Dendritic cell treated with granulocyte-macrophage colony-stimulating factor and Interleukin-4, amounts not matched to agents 40 ng/mL and 50 ng/mL, for 4 days (primary cell): ENCODE measurements around the gene REEP6.
"Not testable (repeated sequence)": the region's sequence is repeated elsewhere in the genome, so short reads cannot be mapped to it uniquely, and the experiment has no call there.

Experiments
- H3K27ac Mint-ChIP-seq: one replicate; pipeline ENCODE4 v1.8.0; 2022; ENCODE audit warnings: mild to moderate bottlenecking, mixed read lengths
- H3K27me3 Mint-ChIP-seq: one replicate; pipeline ENCODE4 v1.8.0; 2022; ENCODE audit warnings: mild to moderate bottlenecking, mixed read lengths
- H3K36me3 Mint-ChIP-seq: one replicate; pipeline ENCODE4 v1.8.0; 2022; ENCODE audit warnings: low read depth, mixed read lengths
- H3K4me1 Mint-ChIP-seq: one replicate; pipeline ENCODE4 v1.8.0; 2022; ENCODE audit warnings: low read depth, mixed read lengths
- H3K4me3 Mint-ChIP-seq: one replicate; pipeline ENCODE4 v1.8.0; 2022; ENCODE audit warnings: mild to moderate bottlenecking, moderate library complexity, mixed read lengths
- H3K9me3 Mint-ChIP-seq: one replicate; pipeline ENCODE4 v1.8.0; 2022; ENCODE audit warnings: mixed read lengths
- intact Hi-C: fragments of 100-400 bp; cut with micrococcal nuclease; formaldehyde crosslinking; loops from one replicate; pipeline ENCODE4 v1.15.0; 2022

Gene REEP6

DNA sequence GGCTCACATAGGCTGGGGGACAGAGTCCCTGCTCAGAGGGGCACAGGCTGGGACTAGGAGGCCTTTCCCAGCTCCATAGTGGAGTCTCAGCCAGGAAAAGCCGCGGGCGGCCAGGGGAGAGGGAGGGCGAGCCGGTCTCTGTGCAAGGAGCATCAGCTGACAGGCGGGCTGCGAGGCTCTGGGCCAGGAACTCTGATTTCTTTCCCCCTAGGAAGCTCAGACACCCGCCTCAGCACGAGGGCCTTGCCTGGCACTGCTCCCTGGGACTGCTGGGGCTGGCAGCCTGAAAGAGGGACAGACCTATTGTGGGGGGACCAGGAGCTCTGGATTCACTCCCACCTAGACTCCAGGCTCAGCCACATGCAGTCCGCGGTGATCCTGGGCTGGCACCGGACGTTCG is 30.7 kb downstream of the REEP6 start:
- Mint-ChIP-seq H3K27me3 (peaks cover 69% of the 10 kb centered on the region), H3K27ac (no peak overlapping the region), H3K4me3 (no peak overlapping the region), H3K9me3 (no peaks in the 10 kb centered on the region), H3K36me3 (no peaks in the 10 kb centered on the region), H3K4me1 (peaks cover 8% of the 10 kb centered on the region)
- intact Hi-C loops: no loop called here

DNA sequence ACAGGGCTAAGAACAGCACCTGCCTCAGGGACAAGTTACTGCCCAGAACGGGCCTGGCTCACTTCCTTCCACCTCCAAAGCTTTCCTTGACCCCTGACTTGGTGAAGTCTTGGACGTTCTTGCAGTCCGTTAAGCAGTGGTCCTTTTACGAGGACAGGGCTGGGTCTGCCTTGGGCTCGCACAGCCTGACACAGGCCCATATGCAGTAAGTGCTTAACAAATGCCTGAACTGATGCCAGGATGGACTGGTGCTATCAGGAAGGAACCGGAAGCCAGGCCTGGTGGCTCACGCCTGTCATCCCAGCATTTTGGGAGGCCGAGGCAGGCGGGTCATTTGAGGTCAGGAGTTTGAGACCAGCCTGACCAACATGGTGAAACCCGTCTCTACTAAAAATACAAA is 31.1 kb downstream of the REEP6 start:
- Mint-ChIP-seq H3K9me3 (no peaks in the 10 kb centered on the region), H3K36me3 (no peaks in the 10 kb centered on the region), H3K27me3 (peaks cover 65% of the 10 kb centered on the region), H3K4me1 (peaks cover 8% of the 10 kb centered on the region), H3K27ac (no peak overlapping the region), H3K4me3 (no peak overlapping the region)
- intact Hi-C loops: no loop called here

DNA sequence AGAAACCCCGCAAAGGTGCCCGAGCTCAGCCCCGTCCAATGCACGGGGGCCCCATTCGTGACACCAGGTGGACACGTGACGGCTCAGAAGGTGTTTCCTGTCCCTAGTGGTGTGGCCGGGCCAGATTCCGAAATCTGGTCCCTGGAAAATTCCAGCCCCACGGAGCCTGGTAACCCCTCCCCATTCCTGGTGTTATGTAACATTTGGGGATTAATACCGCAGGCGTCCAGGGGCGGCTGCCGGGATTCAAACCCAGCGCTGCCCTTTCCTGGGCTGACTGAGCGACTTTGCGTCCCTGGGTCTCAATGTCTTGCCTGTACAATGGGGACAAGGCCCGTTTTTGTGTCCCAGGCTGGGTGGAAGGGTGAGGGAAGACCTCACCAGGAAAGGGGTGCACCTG is 31.9 kb downstream of the REEP6 start:
- no peaks in the 10 kb centered on the region for H3K36me3 Mint-ChIP-seq
- no peak overlapping the region for H3K4me3 Mint-ChIP-seq
- peaks cover 8% of the 10 kb centered on the region for H3K4me1 Mint-ChIP-seq
- no peak overlapping the region for H3K27ac Mint-ChIP-seq
- intact Hi-C loops: no loop called here
- no peaks in the 10 kb centered on the region for H3K9me3 Mint-ChIP-seq
- peaks cover 66% of the 10 kb centered on the region for H3K27me3 Mint-ChIP-seq

DNA sequence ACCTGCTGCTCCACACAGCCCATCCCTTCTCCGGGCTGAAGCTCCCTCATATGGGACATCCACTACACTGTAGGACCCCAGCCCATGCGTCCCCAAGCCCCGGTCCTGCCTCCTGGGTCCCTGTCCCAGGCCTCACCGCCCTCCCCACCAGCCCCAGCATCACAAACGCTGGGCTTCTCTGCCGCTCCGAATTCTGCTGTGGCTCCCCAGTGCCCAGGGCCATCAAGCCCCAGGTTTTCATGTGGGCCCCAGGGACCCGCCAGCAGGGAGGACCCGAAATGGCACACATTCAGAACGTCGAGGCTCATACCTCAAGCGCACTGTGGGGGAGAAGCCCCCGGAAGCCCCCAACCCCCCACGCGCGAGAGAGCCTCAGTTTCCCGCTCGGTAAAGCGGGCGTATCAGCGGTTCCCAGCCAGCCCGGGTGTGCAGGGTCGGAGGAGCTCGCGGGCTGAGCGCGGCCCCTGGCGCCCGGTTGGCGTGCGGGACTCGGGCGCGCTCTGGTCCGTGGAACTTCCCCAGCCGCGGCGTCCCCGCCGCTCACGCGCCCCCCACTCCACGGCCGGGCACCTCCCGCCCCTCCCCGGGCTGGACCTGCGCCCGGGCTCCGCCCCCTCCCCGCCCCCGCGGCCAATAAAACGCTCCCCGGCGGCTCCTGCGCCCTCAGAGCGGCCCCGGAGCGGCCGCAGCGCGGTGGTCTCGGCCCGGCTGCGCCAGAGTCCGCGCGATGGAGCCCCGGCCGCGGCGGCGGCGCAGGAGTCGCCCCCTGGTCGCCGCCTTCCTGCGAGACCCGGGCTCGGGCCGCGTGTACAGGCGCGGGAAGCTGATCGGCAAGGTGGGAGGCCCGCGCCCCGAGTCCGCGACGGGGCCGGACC is 32.7 kb downstream of the REEP6 start, which contains the start of gene PLK5:
Gene PLK5, plus strand, starts transcription at position 666 of the 875 bp plus-strand sequence. CDS start 2,920 bp downstream, outside the sequence.
- Mint-ChIP-seq H3K27me3 (peaks cover 61% of the 10 kb centered on the region), H3K36me3 (no peaks in the 10 kb centered on the region), H3K9me3 (no peaks in the 10 kb centered on the region), H3K4me1 (peaks cover 8% of the 10 kb centered on the region), H3K27ac (no peak within 1 kb of the TSS), H3K4me3 (no peak within 1 kb of the TSS)
- intact Hi-C loops: no loop called here

DNA sequence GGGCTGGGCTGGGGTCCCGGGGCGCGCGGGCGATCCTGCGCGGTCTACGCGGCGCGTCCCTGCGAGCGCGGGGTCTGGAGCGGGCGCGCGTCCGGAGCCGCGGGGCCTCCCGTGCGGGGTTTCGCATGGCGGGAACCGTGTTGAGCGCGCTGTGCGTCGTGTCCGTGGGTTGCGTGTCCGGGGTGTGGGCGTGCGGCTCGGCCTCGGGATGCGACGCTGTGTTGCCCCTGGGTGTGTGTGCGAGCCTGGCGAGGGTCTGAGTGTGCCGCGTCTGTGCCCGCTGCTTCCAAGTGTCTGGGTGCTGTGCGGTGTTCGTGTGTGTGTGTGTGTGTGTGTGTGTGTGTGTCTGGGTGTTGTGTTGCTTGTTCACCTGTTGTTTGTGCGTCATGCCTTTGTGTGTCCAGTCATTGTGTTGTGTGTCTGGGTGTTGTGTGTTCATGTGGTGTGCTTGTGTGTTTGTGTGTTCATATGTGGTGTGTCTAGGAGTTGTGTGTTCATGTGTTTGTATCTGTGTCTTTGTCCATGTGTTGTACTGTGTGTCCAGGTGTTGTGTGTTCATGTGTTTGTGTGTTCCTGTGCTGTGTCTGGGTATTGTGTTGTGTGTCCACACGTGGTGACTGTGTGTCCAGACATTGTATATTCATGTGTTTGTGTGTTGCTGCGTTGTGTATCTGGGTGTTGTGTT is 33.4 kb downstream of the REEP6 start:
- Mint-ChIP-seq H3K4me3 (no peak overlapping the region), H3K36me3 (no peaks in the 10 kb centered on the region), H3K27ac (no peak overlapping the region), H3K9me3 (no peaks in the 10 kb centered on the region), H3K27me3 (peaks cover 56% of the 10 kb centered on the region), H3K4me1 (peaks cover 8% of the 10 kb centered on the region)
- intact Hi-C loops: no loop called here

DNA sequence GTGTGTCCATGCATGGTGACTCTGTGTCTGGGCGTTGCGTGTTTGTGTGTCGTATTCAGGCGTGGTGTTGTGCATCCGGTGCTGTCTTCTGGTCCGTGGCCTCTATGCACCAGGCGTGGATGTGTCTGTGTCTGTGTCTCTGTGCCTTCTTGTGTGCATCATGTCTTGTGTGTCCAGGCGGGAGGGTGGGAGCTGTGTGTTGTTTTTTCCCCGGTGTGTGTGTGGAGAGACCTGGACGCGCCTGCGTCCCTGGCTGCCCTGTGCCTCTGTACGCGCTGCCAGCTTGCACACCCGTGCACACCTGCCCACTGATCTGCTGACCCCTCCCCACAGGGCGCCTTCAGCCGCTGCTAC is 34.0 kb downstream of the REEP6 start:
- peaks cover 8% of the 10 kb centered on the region for H3K4me1 Mint-ChIP-seq
- intact Hi-C loops: no loop called here
- peaks cover 56% of the 10 kb centered on the region for H3K27me3 Mint-ChIP-seq
- no peaks in the 10 kb centered on the region for H3K36me3 Mint-ChIP-seq
- H3K4me3 Mint-ChIP-seq: no peak overlapping the region
- H3K27ac Mint-ChIP-seq: no peak overlapping the region
- no peaks in the 10 kb centered on the region for H3K9me3 Mint-ChIP-seq

DNA sequence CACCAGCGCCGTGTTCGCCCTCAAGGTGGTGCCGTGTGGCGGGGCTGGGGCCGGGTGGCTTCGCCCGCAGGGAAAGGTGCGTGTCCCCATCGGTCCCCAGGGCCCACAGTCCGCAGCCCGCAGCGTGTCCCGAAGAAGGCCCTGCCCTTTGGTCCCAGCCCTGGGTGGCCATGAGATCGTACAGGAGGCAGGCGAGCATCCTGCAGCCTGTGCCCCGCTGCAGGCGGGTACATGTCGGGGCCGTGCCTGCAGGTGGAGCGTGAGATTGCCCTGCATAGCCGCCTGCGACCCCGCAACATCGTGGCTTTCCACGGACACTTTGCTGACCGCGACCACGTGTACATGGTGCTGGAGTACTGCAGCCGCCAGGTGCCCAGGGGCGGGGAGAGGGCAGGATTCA is 34.4 kb downstream of the REEP6 start:
- intact Hi-C loops: no loop called here
- Mint-ChIP-seq H3K4me3 (no peak overlapping the region), H3K27me3 (peaks cover 56% of the 10 kb centered on the region), H3K36me3 (no peaks in the 10 kb centered on the region), H3K9me3 (no peaks in the 10 kb centered on the region), H3K27ac (no peak overlapping the region), H3K4me1 (peaks cover 8% of the 10 kb centered on the region)

DNA sequence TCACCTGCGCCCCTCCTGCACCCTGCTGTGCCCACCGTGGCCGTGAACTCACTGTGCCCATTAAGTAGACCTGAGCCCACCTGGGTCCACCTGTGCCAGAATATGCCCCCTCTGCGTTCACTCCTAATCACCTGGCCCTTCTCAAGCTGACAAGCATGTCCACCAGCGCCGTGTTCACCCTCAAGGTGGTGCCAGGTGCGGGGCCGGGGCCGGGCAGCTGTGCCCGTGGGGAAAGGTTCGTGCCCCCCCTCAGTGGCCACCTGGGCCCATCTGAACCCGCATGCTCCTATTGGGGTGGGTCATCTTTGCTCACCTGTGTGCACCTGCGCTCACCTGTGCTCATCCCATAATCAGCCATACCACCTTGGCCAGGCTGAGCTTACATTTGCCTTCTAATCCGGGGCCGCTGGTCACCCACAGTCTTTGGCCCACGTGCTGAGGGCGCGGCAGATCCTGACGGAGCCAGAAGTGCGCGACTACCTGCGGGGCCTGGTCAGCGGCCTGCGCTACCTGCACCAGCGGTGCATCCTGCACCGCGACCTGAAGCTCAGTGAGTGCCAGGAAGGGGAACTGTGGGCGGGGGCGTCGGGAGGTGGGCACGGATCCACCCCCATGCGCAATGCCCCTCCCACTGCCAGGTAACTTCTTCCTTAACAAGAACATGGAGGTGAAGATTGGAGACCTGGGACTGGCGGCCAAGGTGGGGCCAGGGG is 35.2 kb downstream of the REEP6 start:
- Mint-ChIP-seq H3K4me1 (peaks cover 8% of the 10 kb centered on the region), H3K27ac (no peak overlapping the region), H3K27me3 (peaks cover 55% of the 10 kb centered on the region), H3K9me3 (no peaks in the 10 kb centered on the region), H3K36me3 (no peaks in the 10 kb centered on the region), H3K4me3 (no peak overlapping the region)
- intact Hi-C loops: no loop called here

DNA sequence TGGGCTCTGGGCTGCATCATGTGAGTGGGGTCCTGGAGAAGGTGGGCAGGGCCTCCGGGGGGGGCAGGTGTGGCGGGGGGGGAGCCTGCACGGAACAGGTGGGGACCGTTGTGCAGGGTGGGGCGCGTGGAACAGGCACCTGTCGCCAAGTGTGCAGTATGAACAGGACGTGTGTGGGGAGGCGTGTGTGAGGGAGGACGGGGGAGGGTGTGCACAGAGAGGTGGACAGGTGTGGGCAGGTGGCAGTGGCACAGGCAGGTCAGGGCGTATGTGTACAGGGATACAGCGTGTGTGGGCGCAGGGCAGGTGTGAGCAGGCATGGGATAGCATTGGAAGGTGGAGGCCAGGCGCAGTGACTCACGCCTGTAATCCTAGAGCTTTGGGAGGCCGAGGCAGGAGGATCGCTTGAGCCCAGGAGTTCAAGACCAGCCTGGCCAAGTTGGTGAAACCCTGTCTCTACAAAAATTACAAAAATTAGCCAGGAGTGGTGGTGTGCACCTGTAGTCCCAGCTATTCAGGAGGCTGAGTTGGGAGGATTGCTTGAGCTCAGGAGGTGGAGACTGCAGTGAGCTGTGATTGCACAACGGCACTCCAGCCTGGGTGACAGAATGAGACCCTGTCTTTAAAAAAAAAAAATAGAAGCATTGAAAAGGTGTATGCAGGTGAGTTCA is 36.1 kb downstream of the REEP6 start:
- no peak overlapping the region for H3K4me3 Mint-ChIP-seq
- intact Hi-C loops: no loop called here
- peaks cover 50% of the 10 kb centered on the region for H3K27me3 Mint-ChIP-seq

DNA sequence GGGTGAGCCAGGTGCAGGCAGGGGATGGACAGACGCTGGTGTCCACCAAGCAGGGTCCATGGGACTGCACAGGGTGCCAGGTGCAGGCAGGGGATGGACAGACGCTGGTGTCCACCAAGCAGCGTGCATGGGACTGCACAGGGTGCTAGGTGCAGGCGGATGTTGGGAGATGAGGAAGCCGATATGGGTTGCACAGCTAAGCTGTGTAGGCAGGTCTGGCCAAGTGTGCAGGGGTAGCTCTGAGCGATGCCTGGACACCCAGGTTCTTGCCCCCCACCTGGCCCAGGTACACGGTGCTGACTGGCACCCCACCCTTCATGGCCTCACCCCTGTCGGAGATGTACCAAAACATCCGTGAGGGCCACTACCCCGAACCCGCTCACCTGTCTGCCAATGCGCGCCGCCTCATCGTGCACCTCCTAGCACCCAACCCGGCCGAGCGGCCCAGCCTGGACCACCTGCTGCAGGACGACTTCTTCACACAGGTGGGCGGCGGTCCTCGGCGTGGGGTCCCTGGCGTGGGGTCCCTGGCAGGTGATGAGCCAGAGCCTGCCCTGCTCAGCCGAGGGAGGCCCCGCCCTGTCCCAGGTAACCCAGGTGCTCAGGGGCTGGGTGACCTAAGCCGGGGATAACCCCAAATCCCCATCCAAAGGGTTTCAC is 36.8 kb downstream of the REEP6 start:
- intact Hi-C loops: no loop called here
- Mint-ChIP-seq H3K27me3 (peaks cover 45% of the 10 kb centered on the region), H3K4me1 (peaks cover 8% of the 10 kb centered on the region), H3K9me3 (no peaks in the 10 kb centered on the region), H3K27ac (no peak overlapping the region), H3K36me3 (no peaks in the 10 kb centered on the region), H3K4me3 (no peak overlapping the region)

More for the DNA sequence above, 36.1 kb downstream of the REEP6 start:
- H3K9me3 Mint-ChIP-seq: no peaks in the 10 kb centered on the region
- no peaks in the 10 kb centered on the region for H3K36me3 Mint-ChIP-seq
- no peak overlapping the region for H3K27ac Mint-ChIP-seq
- H3K4me1 Mint-ChIP-seq: peaks cover 8% of the 10 kb centered on the region

DNA sequence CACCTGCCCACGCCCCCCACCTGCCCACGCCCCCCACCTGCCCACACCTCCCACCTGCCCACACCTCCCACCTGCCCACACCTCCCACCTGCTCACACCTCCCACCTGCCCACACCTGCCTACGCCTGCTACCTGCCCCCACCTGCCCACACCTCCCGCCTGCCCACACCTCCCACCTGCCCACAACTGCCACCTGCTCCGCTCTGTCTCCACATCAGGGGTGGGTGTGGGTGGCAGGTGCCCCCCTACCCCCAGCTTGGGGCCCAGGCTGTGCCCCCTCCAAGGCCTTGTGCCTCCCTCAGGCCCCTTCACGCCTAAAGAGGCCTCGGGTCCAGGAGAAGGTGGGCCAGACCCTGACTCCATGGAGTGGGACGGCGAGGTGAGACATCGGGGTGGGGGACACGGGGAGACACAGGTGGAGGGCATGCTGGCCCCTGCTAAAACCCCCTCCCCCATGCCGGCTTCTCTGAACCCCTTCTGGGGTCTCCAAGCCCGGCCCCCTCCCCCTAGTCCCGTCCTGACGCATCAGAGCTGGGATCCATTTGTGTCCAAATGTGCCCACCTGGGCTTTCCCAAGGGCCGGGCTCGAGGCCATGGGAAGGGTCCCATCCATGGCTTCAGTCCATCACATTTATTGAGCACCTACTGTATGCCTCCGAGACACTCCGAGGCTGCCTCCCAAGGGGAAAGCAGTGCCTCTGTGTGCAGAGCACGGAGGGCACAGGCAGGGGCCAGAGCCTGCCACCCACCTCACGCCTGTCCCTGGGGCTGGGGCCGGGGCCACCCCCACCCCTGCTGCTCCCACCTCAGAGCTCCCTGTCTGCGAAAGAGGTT is 37.8 kb downstream of the REEP6 start:
- H3K27ac Mint-ChIP-seq: no peak overlapping the region
- peaks cover 41% of the 10 kb centered on the region for H3K27me3 Mint-ChIP-seq
- H3K4me1 Mint-ChIP-seq: peaks cover 8% of the 10 kb centered on the region
- intact Hi-C loops: no loop called here
- H3K36me3 Mint-ChIP-seq: no peaks in the 10 kb centered on the region
- no peaks in the 10 kb centered on the region for H3K9me3 Mint-ChIP-seq
- H3K4me3 Mint-ChIP-seq: no peak overlapping the region

DNA sequence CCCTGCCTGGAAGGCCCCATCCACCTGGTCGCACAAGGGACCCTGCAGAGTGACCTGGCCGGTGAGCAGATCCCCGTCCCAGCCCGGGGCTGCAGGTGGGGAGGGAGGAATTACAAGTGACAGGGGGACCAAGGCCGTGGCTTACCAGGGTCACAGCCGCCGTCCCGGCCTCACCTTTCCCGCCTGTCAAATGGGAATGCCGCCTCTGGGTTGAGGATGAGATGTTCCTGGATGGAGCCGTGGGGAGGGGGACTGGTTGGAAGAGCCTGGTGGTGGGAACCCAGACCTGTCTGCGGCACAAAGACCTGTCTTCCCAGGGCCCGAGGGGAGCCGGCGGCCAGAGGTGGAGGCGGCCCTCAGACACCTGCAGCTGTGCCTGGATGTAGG is 38.4 kb downstream of the REEP6 start:
- Mint-ChIP-seq H3K36me3 (no peaks in the 10 kb centered on the region), H3K4me3 (no peak overlapping the region), H3K27ac (no peak overlapping the region), H3K27me3 (peaks cover 38% of the 10 kb centered on the region), H3K9me3 (no peaks in the 10 kb centered on the region), H3K4me1 (peaks cover 5% of the 10 kb centered on the region)
- intact Hi-C loops: no loop called here

DNA sequence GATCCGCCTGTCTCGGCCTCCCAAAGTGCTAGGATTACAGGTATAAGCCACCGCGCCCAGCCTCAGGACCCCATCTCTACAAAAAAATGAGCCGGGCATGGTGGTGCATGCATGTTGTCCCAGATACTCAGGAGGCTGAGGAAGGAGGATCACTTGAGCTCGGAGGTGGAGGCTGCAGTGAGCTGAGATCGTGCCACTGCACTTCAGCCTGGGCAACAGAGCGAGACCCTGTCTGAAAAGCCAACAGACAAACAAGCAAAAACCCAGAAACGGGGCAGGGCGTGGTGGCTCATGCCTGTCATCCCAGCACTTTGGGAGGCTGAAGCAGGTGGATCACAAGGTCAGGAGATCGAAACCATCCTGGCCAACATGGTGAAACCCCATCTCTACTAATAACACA is 39.9 kb downstream of the REEP6 start:
- H3K27ac Mint-ChIP-seq, intact Hi-C loops, H3K36me3 Mint-ChIP-seq, H3K9me3 Mint-ChIP-seq, H3K4me3 Mint-ChIP-seq, H3K4me1 Mint-ChIP-seq: not testable (repeated sequence)
- peaks cover 30% of the 10 kb centered on the region for H3K27me3 Mint-ChIP-seq
